Measurements from ENCODE around the gene RBM4. TPM values are rescaled to one million over a fixed set of nuclear protein-coding genes. Genes with fewer than 3 reads are reported as not detected.
"Not testable (repeated sequence)": the region's sequence is repeated elsewhere in the genome, so short reads cannot be mapped to it uniquely, and the experiment has no call there.

RBM4 gene
- 100 to 1,000 TPM; 108 to 114 TPM for total RNA-seq

GRCh38 chr11:66638177-66639065 lies at the start of gene RBM4:
RBM4 (plus strand) TSS chr11:66638703; CDS start chr11:66639712, 1,009 bp downstream.
- H3K9me3 Mint-ChIP-seq, result peaks cover 2% of the 10 kb centered on the region
- H3K4me1 Mint-ChIP-seq (ENCODE audit: low read depth), result peaks cover 56% of the 10 kb centered on the region
- POLR2A ChIA-PET, result interaction anchor here (0.6 to 27.4 kb wide), 17 partner anchors 10 to 575 kb away, joined by 3 to 558 read pairs (median 7); partner anchors contain the start of genes ACTN3, RBM14, RBM4B and ZDHHC24
- H3K27me3 Mint-ChIP-seq, result no peaks in the 10 kb centered on the region
- peak within 1 kb of the TSS; percentile 83 for H3K4me3 Mint-ChIP-seq
- DNase-seq (peak; percentile 99), ATAC-seq (peak; percentile 95)
- intact Hi-C loops (cut with micrococcal nuclease), result loop anchor here (2.0 to 5.0 kb wide), 2 partner anchors 20 to 39 kb away; partner anchors contain the start of gene RBM4B
- no peak for TF ChIP-seq CTCF (IDR thresholded peaks at IDR 0.05)
- H3K36me3 Mint-ChIP-seq (ENCODE audit: low read depth), result peaks cover 72% of the 10 kb centered on the region
- H3K27ac Mint-ChIP-seq, result peak within 1 kb of the TSS; percentile 98
- CTCF ChIA-PET, result interaction anchor here (0.6 to 4.3 kb wide), 15 partner anchors 10 to 220 kb away, joined by 3 to 29 read pairs (median 4); partner anchors contain the start of genes CCDC87, CCS, MRPL11 and RBM14

GRCh38 chr11:66589315-66589714 lies 49.2 kb upstream of the RBM4 start:
- H3K27ac Mint-ChIP-seq; DNase-seq; intact Hi-C loops (cut with micrococcal nuclease); ATAC-seq; H3K9me3 Mint-ChIP-seq; H3K4me3 Mint-ChIP-seq; H3K27me3 Mint-ChIP-seq; POLR2A ChIA-PET; H3K36me3 Mint-ChIP-seq (ENCODE audit: low read depth): not testable (repeated sequence)
- CTCF ChIA-PET, result interaction anchor here (1.5 to 1.6 kb wide), 2 partner anchors 10 to 49 kb away, joined by 4 to 7 read pairs; partner anchors contain the start of gene RBM4
- H3K4me1 Mint-ChIP-seq (ENCODE audit: low read depth), result peaks cover 13% of the 10 kb centered on the region

- ATAC-seq, result no peak
- CTCF ChIA-PET, result interaction anchor here (0.9 to 5.8 kb wide), 6 partner anchors 9 to 151 kb away, joined by 3 to 67 read pairs (median 5); partner anchors contain the start of genes MRPL11, RBM4 and RBM4B
- Mint-ChIP-seq H3K4me3 (no peak overlapping the region), H3K9me3 (no peaks in the 10 kb centered on the region), H3K27me3 (no peaks in the 10 kb centered on the region), H3K4me1 (ENCODE audit: low read depth) (peaks cover 18% of the 10 kb centered on the region), H3K27ac (no peak overlapping the region), H3K36me3 (ENCODE audit: low read depth) (no peaks in the 10 kb centered on the region)
- TF ChIP-seq CTCF (IDR thresholded peaks at IDR 0.05), result no peak
- POLR2A ChIA-PET, result interaction anchor here (0.6 to 3.0 kb wide), 4 partner anchors 9 to 157 kb away, joined by 3 to 10 read pairs (median 4); partner anchors contain the start of gene RBM14
- intact Hi-C loops (cut with micrococcal nuclease), result loop anchor here (5.0 kb wide), 1 partner anchor 87 kb away; the partner anchor contains the start of gene RBM4B
- no peak for DNase-seq
These were observed 48.4 kb upstream of the RBM4 start for GRCh38 chr11:66589996-66590675.

- H3K36me3 Mint-ChIP-seq (ENCODE audit: low read depth), result no peaks in the 10 kb centered on the region
- ChIA-PET POLR2A (interaction anchor here (0.7 to 3.0 kb wide), 4 partner anchors 10 to 88 kb away, joined by 3 to 10 read pairs (median 4); partner anchors contain the start of gene RBM14), CTCF (interaction anchor here (0.7 to 5.8 kb wide), 8 partner anchors 12 to 170 kb away, joined by 3 to 67 read pairs (median 8); partner anchors contain the start of genes CTSF, MRPL11, NPAS4 and RBM4)
- H3K27ac Mint-ChIP-seq, result no peak overlapping the region
- H3K9me3 Mint-ChIP-seq, result no peaks in the 10 kb centered on the region
- no peak for TF ChIP-seq CTCF (IDR thresholded peaks at IDR 0.05)
- ATAC-seq, result no peak
- no peak overlapping the region for H3K4me3 Mint-ChIP-seq
- intact Hi-C loops (cut with micrococcal nuclease), result loop anchor here (5.0 kb wide), 1 partner anchor 86 kb away; the partner anchor contains the start of gene RBM4B
- no peak for DNase-seq
- H3K27me3 Mint-ChIP-seq, result no peaks in the 10 kb centered on the region
- H3K4me1 Mint-ChIP-seq (ENCODE audit: low read depth), result peaks cover 24% of the 10 kb centered on the region
These were observed 47.3 kb upstream of the RBM4 start for GRCh38 chr11:66591175-66591574.

All from activated CD8-positive, alpha-beta T cell treated with anti-CD3 and anti-CD28 coated beads for 36 hours (primary cell).